WTC11 (cell line): ENCODE data around the gene POTEB.
"Not testable (repeated sequence)": the region's sequence is repeated elsewhere in the genome, so short reads cannot be mapped to it uniquely, and the experiment has no call there.

Experiments used
- CREB1 ChIP-seq: sonication (generic); formaldehyde crosslinking; IDR thresholded peaks from 2 replicates; pipeline ENCODE4 v1.8.0; 2023; ENCODE audit warnings: mild to moderate bottlenecking, missing genetic modification reagents
- TF ChIP-seq, protein P1 (sequence below): fragments of 200-600 bp; IDR thresholded peaks from 2 replicates; pipeline ENCODE4 v1.8.0; 2022; ENCODE audit warnings: antibody characterized with exemption

DNA sequence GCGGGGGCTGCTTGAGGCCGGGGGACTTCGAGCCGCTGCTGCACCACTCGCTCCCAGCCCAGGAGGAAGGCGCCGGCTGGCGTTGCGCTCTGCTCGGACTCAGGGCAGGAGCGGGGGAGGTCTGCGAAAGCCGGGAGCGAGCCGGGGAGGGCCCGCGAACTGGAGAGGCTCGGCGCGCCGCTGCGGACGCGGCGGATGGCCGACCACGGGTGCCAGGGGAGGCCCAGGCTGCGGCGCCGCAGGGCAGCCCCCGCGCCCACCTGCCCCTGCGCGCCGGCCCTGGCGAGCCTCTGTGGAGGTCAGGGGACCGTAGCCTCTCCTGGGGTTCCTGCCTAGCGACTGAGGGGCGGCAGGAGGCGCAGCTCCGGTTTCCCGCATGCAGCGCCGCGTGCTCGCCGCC lies 12.0 kb upstream of the POTEB start:
- TF ChIP-seq, protein P1, sequence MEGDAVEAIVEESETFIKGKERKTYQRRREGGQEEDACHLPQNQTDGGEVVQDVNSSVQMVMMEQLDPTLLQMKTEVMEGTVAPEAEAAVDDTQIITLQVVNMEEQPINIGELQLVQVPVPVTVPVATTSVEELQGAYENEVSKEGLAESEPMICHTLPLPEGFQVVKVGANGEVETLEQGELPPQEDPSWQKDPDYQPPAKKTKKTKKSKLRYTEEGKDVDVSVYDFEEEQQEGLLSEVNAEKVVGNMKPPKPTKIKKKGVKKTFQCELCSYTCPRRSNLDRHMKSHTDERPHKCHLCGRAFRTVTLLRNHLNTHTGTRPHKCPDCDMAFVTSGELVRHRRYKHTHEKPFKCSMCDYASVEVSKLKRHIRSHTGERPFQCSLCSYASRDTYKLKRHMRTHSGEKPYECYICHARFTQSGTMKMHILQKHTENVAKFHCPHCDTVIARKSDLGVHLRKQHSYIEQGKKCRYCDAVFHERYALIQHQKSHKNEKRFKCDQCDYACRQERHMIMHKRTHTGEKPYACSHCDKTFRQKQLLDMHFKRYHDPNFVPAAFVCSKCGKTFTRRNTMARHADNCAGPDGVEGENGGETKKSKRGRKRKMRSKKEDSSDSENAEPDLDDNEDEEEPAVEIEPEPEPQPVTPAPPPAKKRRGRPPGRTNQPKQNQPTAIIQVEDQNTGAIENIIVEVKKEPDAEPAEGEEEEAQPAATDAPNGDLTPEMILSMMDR: not testable (repeated sequence)
- not testable (repeated sequence) for TF ChIP-seq CREB1 (CRISPR knock-in tag)
